Calu3 (cell line): ENCODE data around the gene F2RL3. TPM values are rescaled to one million over a fixed set of nuclear protein-coding genes. Genes with fewer than 3 reads are reported as not detected.

Experiments
- BruUV-seq: library from RNA; stranded (reverse); fragments of 400-500 nt; replicated peaks from 2 replicates; lab custom pipeline; 2021; lab: Mats Ljungman, UMichigan
- CTCF ChIA-PET: fragments of 300-600 bp; sonication (Branson Sonifier 250); formaldehyde crosslinking; loops from one replicate; lab custom pipeline; 2022; ENCODE audit warnings: antibody characterized with exemption; lab: Charles Lee
- DNase-seq: peaks from one replicate; pipeline ENCODE4 v3.0.0; 2022
- H3K27ac Mint-ChIP-seq: one replicate; pipeline ENCODE4 v1.8.0; 2022; ENCODE audit warnings: mixed read lengths; ENCODE audit not compliant: unreplicated experiment
- H3K27me3 Mint-ChIP-seq: one replicate; pipeline ENCODE4 v1.8.0; 2022; ENCODE audit warnings: mixed read lengths; ENCODE audit not compliant: unreplicated experiment
- H3K36me3 Mint-ChIP-seq: one replicate; pipeline ENCODE4 v1.8.0; 2022; ENCODE audit warnings: mild to moderate bottlenecking, moderate library complexity, mixed read lengths; ENCODE audit not compliant: insufficient read depth, unreplicated experiment
- H3K4me1 Mint-ChIP-seq: one replicate; pipeline ENCODE4 v1.8.0; 2022; ENCODE audit warnings: mild to moderate bottlenecking, low read depth, mixed read lengths; ENCODE audit not compliant: unreplicated experiment
- H3K4me3 Mint-ChIP-seq: one replicate; pipeline ENCODE4 v1.8.0; 2022; ENCODE audit warnings: mild to moderate bottlenecking, low read depth, moderate library complexity, mixed read lengths; ENCODE audit not compliant: unreplicated experiment
- H3K9me3 Mint-ChIP-seq: one replicate; pipeline ENCODE4 v1.8.0; 2022; ENCODE audit warnings: low read depth, mixed read lengths; ENCODE audit not compliant: unreplicated experiment
- CTCF ChIP-seq: fragments of 200-600 bp; IDR thresholded peaks from one replicate; pipeline ENCODE4 v1.8.0; 2022; ENCODE audit warnings: antibody characterized with exemption; ENCODE audit not compliant: unreplicated experiment
- intact Hi-C: fragments of 100-400 bp; cut with micrococcal nuclease; formaldehyde crosslinking; loops from one replicate; pipeline ENCODE4 v1.10.0; 2022; ENCODE audit not compliant: unreplicated experiment
- total RNA-seq: library from RNA; stranded (reverse); gene quantifications from 2 replicates; pipeline ENCODE4 v1.2.3, GENCODE V29; 2022

Gene F2RL3
- total RNA-seq, 1 experiment from 2014 or later, result not detected

GRCh38 chr19:16883522-16883921 lies 5.3 kb upstream of the F2RL3 start:
- CTCF ChIA-PET, result no interaction called here
- no peaks in the 10 kb centered on the region for H3K27me3 Mint-ChIP-seq
- no peak overlapping the region for H3K4me3 Mint-ChIP-seq

GRCh38 chr19:16885166-16885565 lies 3.6 kb upstream of the F2RL3 start:
- peaks cover 8% of the 10 kb centered on the region for H3K9me3 Mint-ChIP-seq
- TF ChIP-seq CTCF, result no peak
- H3K4me3 Mint-ChIP-seq, result no peak overlapping the region
- H3K36me3 Mint-ChIP-seq, result peaks cover 18% of the 10 kb centered on the region
- DNase-seq, result no peak
- H3K27me3 Mint-ChIP-seq, result no peaks in the 10 kb centered on the region
- CTCF ChIA-PET, result interaction anchor here (0.8 kb wide), 1 partner anchor 168 kb away, joined by 4 read pairs; no protein-coding TSS in a partner anchor
- BruUV-seq, result no TSS peak
- no peak overlapping the region for H3K27ac Mint-ChIP-seq
- intact Hi-C loops, result no loop called here
- H3K4me1 Mint-ChIP-seq, result no peaks in the 10 kb centered on the region

More at GRCh38 chr19:16883522-16883921, 5.3 kb upstream of the F2RL3 start:
- no peak for TF ChIP-seq CTCF
- intact Hi-C loops, result no loop called here
- H3K27ac Mint-ChIP-seq, result no peak overlapping the region
- BruUV-seq, result no TSS peak
- H3K4me1 Mint-ChIP-seq, result no peaks in the 10 kb centered on the region
- DNase-seq, result no peak
- H3K36me3 Mint-ChIP-seq, result peaks cover 24% of the 10 kb centered on the region
- peaks cover 8% of the 10 kb centered on the region for H3K9me3 Mint-ChIP-seq

DNA sequence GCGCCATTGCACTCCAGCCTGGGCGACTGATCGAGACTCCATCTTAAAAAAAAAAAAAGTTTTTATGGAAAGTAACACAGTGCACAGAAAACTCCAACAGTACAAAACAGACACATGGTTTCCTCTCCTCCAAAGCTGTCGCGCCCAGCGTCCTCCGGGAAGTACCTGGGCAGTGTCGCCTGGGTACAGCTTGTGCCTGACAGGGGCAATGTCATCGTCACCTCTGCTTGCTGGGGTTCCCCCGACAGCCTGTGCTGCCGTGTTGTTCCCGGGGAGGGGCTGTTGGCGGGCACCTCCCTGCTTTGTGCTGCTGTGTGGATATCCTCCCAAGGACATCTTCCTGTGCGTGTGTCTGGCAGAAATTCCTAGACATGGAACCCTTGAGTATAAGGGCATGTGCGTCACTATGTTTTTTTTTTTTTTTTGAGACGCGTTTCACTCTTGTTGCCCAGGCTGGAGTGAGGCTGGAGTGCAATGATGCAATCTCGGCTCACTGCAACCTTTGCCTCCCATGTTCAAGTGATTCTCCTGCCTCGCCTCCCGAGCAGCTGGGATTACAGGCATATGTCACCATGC lies 2.4 kb upstream of the F2RL3 start:
- H3K27me3 Mint-ChIP-seq, result no peaks in the 10 kb centered on the region
- peaks cover 5% of the 10 kb centered on the region for H3K36me3 Mint-ChIP-seq
- H3K4me1 Mint-ChIP-seq, result no peaks in the 10 kb centered on the region
- BruUV-seq, result no TSS peak
- no peak for DNase-seq
- intact Hi-C loops, result no loop called here
- peak overlapping the region; percentile 44 for H3K4me3 Mint-ChIP-seq
- TF ChIP-seq CTCF, result no peak
- H3K9me3 Mint-ChIP-seq, result peaks cover 5% of the 10 kb centered on the region
- CTCF ChIA-PET, result interaction anchor here (0.6 to 0.7 kb wide), 2 partner anchors 21 to 68 kb away, joined by 4 read pairs; no protein-coding TSS in a partner anchor
- H3K27ac Mint-ChIP-seq, result no peak overlapping the region

DNA sequence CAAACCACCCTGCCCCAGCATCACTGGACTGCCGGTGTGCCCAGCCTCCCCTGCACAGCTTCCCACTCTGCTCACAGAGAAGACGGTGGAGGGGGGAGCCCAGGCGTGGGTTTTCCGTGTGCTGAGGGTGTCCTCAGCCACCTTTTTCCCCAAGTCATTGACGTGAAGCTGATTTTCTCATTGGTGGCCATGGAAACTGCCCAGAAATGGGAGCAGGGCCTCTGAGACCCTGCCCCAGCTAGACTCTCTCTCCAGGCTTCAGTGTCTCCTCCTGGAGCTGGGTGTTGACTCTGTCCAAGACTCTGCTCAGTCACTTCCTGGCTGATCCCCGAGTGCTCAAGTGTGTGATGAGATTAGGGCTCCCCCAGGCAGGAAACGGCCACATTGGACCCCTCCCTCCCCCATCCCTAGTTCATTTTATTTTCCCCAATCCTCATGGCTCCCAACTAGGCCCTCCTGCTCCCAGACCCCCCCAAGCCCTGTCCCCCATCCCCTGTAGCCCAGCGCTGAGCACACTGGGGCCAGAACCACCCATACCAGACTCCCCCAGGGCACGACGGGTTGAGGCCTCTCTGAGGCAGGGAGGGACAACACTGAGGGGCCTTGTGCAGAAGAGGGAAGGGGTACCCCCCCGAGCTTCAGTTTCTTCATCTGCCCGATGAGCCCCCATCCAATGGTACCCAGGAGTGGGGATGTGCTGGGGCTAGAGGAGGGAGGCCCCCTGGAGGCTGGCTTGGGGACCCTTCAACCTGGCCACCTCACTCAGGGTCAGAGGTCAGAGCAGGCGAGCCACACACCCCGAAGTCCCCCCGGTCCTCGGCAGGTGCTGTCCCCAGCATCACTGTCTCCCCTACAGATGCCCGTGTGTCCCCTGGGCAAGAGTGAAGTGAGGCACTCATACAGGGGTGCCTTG lies 1.2 kb upstream of the F2RL3 start:
- no peak for TF ChIP-seq CTCF
- CTCF ChIA-PET, result no interaction called here
- H3K4me1 Mint-ChIP-seq, result no peaks in the 10 kb centered on the region
- no peaks in the 10 kb centered on the region for H3K27me3 Mint-ChIP-seq
- peaks cover 5% of the 10 kb centered on the region for H3K36me3 Mint-ChIP-seq
- H3K9me3 Mint-ChIP-seq, result peaks cover 3% of the 10 kb centered on the region
- intact Hi-C loops, result no loop called here
- BruUV-seq, result no TSS peak
- no peak for DNase-seq
- no peak overlapping the region for H3K4me3 Mint-ChIP-seq
- no peak overlapping the region for H3K27ac Mint-ChIP-seq
